ENCODE data around the gene HMG20B.
"Not testable (repeated sequence)": the region's sequence is repeated elsewhere in the genome, so short reads cannot be mapped to it uniquely, and the experiment has no call there.

The HMG20B gene

GRCh38 chr19:3578390-3578789, 5.6 kb downstream of the HMG20B start:
- H3K27ac ChIP-seq: no peak overlapping the region
- peaks cover 14% of the 10 kb centered on the region for H3K36me3 ChIP-seq (replicated peaks)
- TF ChIP-seq CTCF (IDR thresholded peaks at IDR 0.05; ENCODE audit: low read depth, low read length, missing control alignments): no peak
- in situ Hi-C loops (cut with HindIII; ENCODE audit: low pct_ligation_motif_present, low sequenced_read_pairs): no loop called here
- H3K27me3 ChIP-seq (replicated peaks): no peaks in the 10 kb centered on the region
- no peak overlapping the region for H3K4me3 ChIP-seq (ENCODE audit: low read depth, low read length)
- no peak for DNase-seq

- Histone ChIP-seq H3K27me3 (replicated peaks) (no peaks in the 10 kb centered on the region), H3K36me3 (replicated peaks) (peaks cover 9% of the 10 kb centered on the region), H3K27ac (peak overlapping the region; percentile 73), H3K4me3 (ENCODE audit: low read depth, low read length) (no peak overlapping the region)
- no peak for TF ChIP-seq CTCF (IDR thresholded peaks at IDR 0.05; ENCODE audit: low read depth, low read length, missing control alignments)
- peak; percentile 94 for DNase-seq
- in situ Hi-C loops (cut with HindIII; ENCODE audit: low pct_ligation_motif_present, low sequenced_read_pairs): no loop called here
Measured at GRCh38 chr19:3580156-3580934, 7.6 kb downstream of the HMG20B start.

- in situ Hi-C loops (cut with HindIII; ENCODE audit: low pct_ligation_motif_present, low sequenced_read_pairs); H3K4me3 ChIP-seq (ENCODE audit: low read depth, low read length); H3K27ac ChIP-seq; H3K27me3 ChIP-seq (replicated peaks); H3K36me3 ChIP-seq (replicated peaks); DNase-seq: not testable (repeated sequence)
Measured at GRCh38 chr19:3581792-3582191, 9.0 kb downstream of the HMG20B start.

GRCh38 chr19:3584036-3584802, 11.5 kb downstream of the HMG20B start:
- in situ Hi-C loops (cut with HindIII; ENCODE audit: low pct_ligation_motif_present, low sequenced_read_pairs); DNase-seq; H3K36me3 ChIP-seq (replicated peaks); H3K4me3 ChIP-seq (ENCODE audit: low read depth, low read length); H3K27me3 ChIP-seq (replicated peaks); H3K27ac ChIP-seq: not testable (repeated sequence)

- H3K4me3 ChIP-seq (ENCODE audit: low read depth, low read length): peak within 1 kb of the TSS; percentile 45
- in situ Hi-C loops (cut with HindIII; ENCODE audit: low pct_ligation_motif_present, low sequenced_read_pairs): no loop called here
- H3K27ac ChIP-seq: no peak within 1 kb of the TSS
Measured at GRCh38 chr19:3585301-3586126, 12.8 kb downstream of the HMG20B start, which contains the start of gene GIPC3. GIPC3 (plus strand) TSS chr19:3585478; CDS start chr19:3585598, 120 bp downstream.

More at GRCh38 chr19:3585301-3586126, 12.8 kb downstream of the HMG20B start, which contains the start of gene GIPC3:
- TF ChIP-seq CTCF (IDR thresholded peaks at IDR 0.05; ENCODE audit: low read depth, low read length, missing control alignments): no peak
- Histone ChIP-seq H3K36me3 (replicated peaks) (no peaks in the 10 kb centered on the region), H3K27me3 (replicated peaks) (no peaks in the 10 kb centered on the region)
- no peak for DNase-seq
